Adrenal gland (tissue), 12 donors: Measurements from ENCODE around the gene CRABP1. TPM values are rescaled to one million over a fixed set of nuclear protein-coding genes. Genes with fewer than 3 reads are reported as not detected.

Experiments
- DNase-seq, 7 donors: peaks; one replicate each; pipeline ENCODE4 v3.0.0-alpha.2; 2019 to 2020
- H3K27ac ChIP-seq, 5 donors: fragments of 200-600 bp; sonication (generic) in 4 of 5; 1 replicate in 3 of 5; 2 replicates in 2 of 5; pipeline versions ENCODE4 v1.5.1 to v1.8.0; 2016 to 2020; ENCODE audit warnings: mild to moderate bottlenecking in 1 of 5
- H3K27me3 ChIP-seq: fragments of 200-600 bp; 2 replicates; pipeline ENCODE4 v1.8.0; 2021
- H3K36me3 ChIP-seq, 2 donors: fragments of 200-600 bp; replicated peaks in 1 of 2; 1 replicate in 1 of 2; 2 replicates in 1 of 2; pipeline versions ENCODE4 v1.5.1 to v1.8.0; 2018 to 2022
- H3K4me1 ChIP-seq, 2 donors: fragments of 200-600 bp; replicated peaks in 1 of 2; 1 replicate in 1 of 2; 2 replicates in 1 of 2; pipeline versions ENCODE4 v1.5.1 to v1.8.0; 2018 to 2021
- H3K4me3 ChIP-seq, 4 donors: fragments of 200-600 bp; sonication (generic) in 3 of 4; one replicate each; pipeline ENCODE4 v1.5.1; 2016 to 2018
- H3K9me3 ChIP-seq, 3 donors: fragments of 200-600 bp; sonication (generic) in 1 of 3; replicated peaks in 1 of 3; 1 replicate in 2 of 3; 2 replicates in 1 of 3; pipeline versions ENCODE4 v1.5.1 to v1.8.0; 2016 to 2021
- CTCF ChIP-seq, 6 experiments: fragments of 450-650 bp in 4 of 6; fragments of 200-600 bp in 2 of 6; sonication (generic) in 1 of 6; IDR thresholded peaks; 1 replicate in 5 of 6; 2 replicates in 1 of 6; pipeline versions ENCODE4 v1.5.1 to v1.8.0; 2016 to 2021; ENCODE audit warnings: antibody characterized with exemption in 6 of 6, mild to moderate bottlenecking in 2 of 6, moderate library complexity in 1 of 6
- POLR2A ChIP-seq, 2 donors: fragments of 450-650 bp; IDR thresholded peaks; one replicate each; pipeline ENCODE4 v1.6.1; 2017; ENCODE audit warnings: antibody characterized with exemption in 2 of 2, mild to moderate bottlenecking in 2 of 2, moderate library complexity in 1 of 2
- WGBS, 4 donors: extraction: QIAGEN DNeasy Blood & Tissue Kit in 2 of 4; methylation state at CpG; one replicate each; pipeline versions ENCODE4 v1.1.5 to v1.1.7; 2013 to 2017; 5-methylcytosine and 5-hydroxymethylcytosine counted together
- intact Hi-C, 2 donors: fragments of 100-400 bp; cut with DNase I; formaldehyde crosslinking; loops; one replicate each; pipeline versions ENCODE4 v1.14.1 to v1.15.0; 2022 to 2023
- polyA plus RNA-seq, 3 donors: library from polyadenylated mRNA; stranded (reverse); fragments of 200-250 nt in 2 of 3; fragments of 350-450 nt in 1 of 3; fragmentation: Illumina TruSeq in 1 of 3; extraction: RNeasy Lipid Tissue Mini Kit (QIAGEN cat#74804) in 1 of 3; gene quantifications; one replicate each; pipeline ENCODE4 v1.2.3, GENCODE V29; 2013 to 2014
- total RNA-seq, 9 donors: library from RNA; depleted of rRNA in 4 of 9; stranded (reverse); fragments of >200 nt in 4 of 9; fragments of 120-200 nt in 1 of 9; fragmentation: NEBNext Ultra II Directional in 1 of 9; extraction: Animal tissue kit (Norgen Biotek cat#: 25700) in 1 of 9; gene quantifications; one replicate each; pipeline versions ENCODE4 v1.1.0 to v1.2.4, GENCODE V29; 2013 to 2023
- donor health status: healthy with polysubstance abuse.
- donor health status: Bipolar disorder and iron deficiency.
- donor health status: DM: yes; HTN: yes; CAD: no.
- donor health status: DM: no; HTN: no; CAD: no.
- donor health status: DM: no; HTN: no; CAD: no.
- donor health status: DM: yes; HTN: yes; CAD: no.

CRABP1 gene
- total and polyA plus RNA-seq, 12 donors: 0.39 to 2.4 (median 0.80) TPM; not detected in 3

GRCh38 chr15:78364233-78364632 is 24.1 kb downstream of the CRABP1 start:
- Histone ChIP-seq H3K9me3 (no peaks in the 10 kb centered on the region), H3K36me3 (no peaks in the 10 kb centered on the region), H3K4me3 (no peak overlapping the region), H3K4me1 (no peaks in the 10 kb centered on the region), H3K27me3 (no peaks in the 10 kb centered on the region), H3K27ac (no peak overlapping the region)
- DNase-seq: no peak
- intact Hi-C loops: no loop called here
- TF ChIP-seq POLR2A (IDR thresholded peaks at IDR 0.05): no peak
- WGBS, 4 donors: 73 to 100% (median 75%) methylated on average over 2 to 7 of the region's 7 CpGs

- DNase-seq: peak in 1 of 7 donors; percentile 21
- no peak overlapping the region for H3K4me3 ChIP-seq
- no peaks in the 10 kb centered on the region for H3K4me1 ChIP-seq
- no peaks in the 10 kb centered on the region for H3K9me3 ChIP-seq
- 46 to 67% (median 55%) methylated on average over 4 to 8 of the region's 8 CpGs for WGBS, 4 donors
- H3K27me3 ChIP-seq: no peaks in the 10 kb centered on the region
- no peak overlapping the region for H3K27ac ChIP-seq
- no peaks in the 10 kb centered on the region for H3K36me3 ChIP-seq
- intact Hi-C loops: no loop called here
- TF ChIP-seq CTCF (IDR thresholded peaks at IDR 0.05): no peak
- TF ChIP-seq POLR2A (IDR thresholded peaks at IDR 0.05): no peak
Measured at GRCh38 chr15:78365917-78366316, 25.8 kb downstream of the CRABP1 start.

- Histone ChIP-seq H3K4me3 (no peak overlapping the region), H3K27me3 (no peaks in the 10 kb centered on the region), H3K9me3 (no peaks in the 10 kb centered on the region), H3K4me1 (no peaks in the 10 kb centered on the region), H3K27ac (no peak overlapping the region), H3K36me3 (no peaks in the 10 kb centered on the region)
- WGBS, 4 donors: 77 to 89% (median 88%) methylated on average over 5 of the region's 5 CpGs
- TF ChIP-seq CTCF (IDR thresholded peaks at IDR 0.05) (no peak), POLR2A (IDR thresholded peaks at IDR 0.05) (no peak)
- no peak for DNase-seq
- intact Hi-C loops: no loop called here
Measured at GRCh38 chr15:78366342-78366741, 26.2 kb downstream of the CRABP1 start.

GRCh38 chr15:78368651-78369050 is 28.5 kb downstream of the CRABP1 start:
- H3K27ac ChIP-seq: no peak overlapping the region
- TF ChIP-seq POLR2A (IDR thresholded peaks at IDR 0.05) (no peak), CTCF (IDR thresholded peaks at IDR 0.05) (no peak)
- H3K9me3 ChIP-seq: no peaks in the 10 kb centered on the region
- no peak overlapping the region for H3K4me3 ChIP-seq
- no peaks in the 10 kb centered on the region for H3K4me1 ChIP-seq
- H3K27me3 ChIP-seq: no peaks in the 10 kb centered on the region
- DNase-seq: no peak
- intact Hi-C loops: no loop called here
- 21 to 32% (median 24%) methylated on average over 5 of the region's 5 CpGs for WGBS, 4 donors
- no peaks in the 10 kb centered on the region for H3K36me3 ChIP-seq

GRCh38 chr15:78369161-78369560 is 29.0 kb downstream of the CRABP1 start:
- DNase-seq: no peak
- H3K4me3 ChIP-seq: no peak overlapping the region
- H3K27ac ChIP-seq: no peak overlapping the region
- no peaks in the 10 kb centered on the region for H3K36me3 ChIP-seq
- H3K4me1 ChIP-seq: no peaks in the 10 kb centered on the region
- no peaks in the 10 kb centered on the region for H3K9me3 ChIP-seq
- TF ChIP-seq CTCF (IDR thresholded peaks at IDR 0.05) (no peak), POLR2A (IDR thresholded peaks at IDR 0.05) (no peak)
- intact Hi-C loops: no loop called here
- 74 to 86% (median 76%) methylated on average over 3 of the region's 3 CpGs for WGBS, 4 donors
- H3K27me3 ChIP-seq: no peaks in the 10 kb centered on the region
